22Rv1 (cell line): ENCODE results near the gene STAG3.

Source experiments
- ZFX ChIP-seq: fragments of 450-650 bp; IDR thresholded peaks from 2 replicates; pipeline ENCODE4 v1.6.1; 2017; ENCODE audit warnings: antibody characterized with exemption, borderline replicate concordance
- TF ChIP-seq, protein P1 (sequence below): fragments of 450-650 bp; IDR thresholded peaks from 2 replicates; pipeline ENCODE4 v1.5.1; 2017; ENCODE audit warnings: mild to moderate bottlenecking

GRCh38 chr7:100153708-100154535 lies 23.8 kb upstream of the STAG3 start:
- TF ChIP-seq, protein P1, sequence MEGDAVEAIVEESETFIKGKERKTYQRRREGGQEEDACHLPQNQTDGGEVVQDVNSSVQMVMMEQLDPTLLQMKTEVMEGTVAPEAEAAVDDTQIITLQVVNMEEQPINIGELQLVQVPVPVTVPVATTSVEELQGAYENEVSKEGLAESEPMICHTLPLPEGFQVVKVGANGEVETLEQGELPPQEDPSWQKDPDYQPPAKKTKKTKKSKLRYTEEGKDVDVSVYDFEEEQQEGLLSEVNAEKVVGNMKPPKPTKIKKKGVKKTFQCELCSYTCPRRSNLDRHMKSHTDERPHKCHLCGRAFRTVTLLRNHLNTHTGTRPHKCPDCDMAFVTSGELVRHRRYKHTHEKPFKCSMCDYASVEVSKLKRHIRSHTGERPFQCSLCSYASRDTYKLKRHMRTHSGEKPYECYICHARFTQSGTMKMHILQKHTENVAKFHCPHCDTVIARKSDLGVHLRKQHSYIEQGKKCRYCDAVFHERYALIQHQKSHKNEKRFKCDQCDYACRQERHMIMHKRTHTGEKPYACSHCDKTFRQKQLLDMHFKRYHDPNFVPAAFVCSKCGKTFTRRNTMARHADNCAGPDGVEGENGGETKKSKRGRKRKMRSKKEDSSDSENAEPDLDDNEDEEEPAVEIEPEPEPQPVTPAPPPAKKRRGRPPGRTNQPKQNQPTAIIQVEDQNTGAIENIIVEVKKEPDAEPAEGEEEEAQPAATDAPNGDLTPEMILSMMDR, result no peak
- TF ChIP-seq ZFX, result no peak
